ENCODE data around the gene ARNT2.
"Not testable (repeated sequence)": the region's sequence is repeated elsewhere in the genome, so short reads cannot be mapped to it uniquely, and the experiment has no call there.

The ARNT2 gene

DNA sequence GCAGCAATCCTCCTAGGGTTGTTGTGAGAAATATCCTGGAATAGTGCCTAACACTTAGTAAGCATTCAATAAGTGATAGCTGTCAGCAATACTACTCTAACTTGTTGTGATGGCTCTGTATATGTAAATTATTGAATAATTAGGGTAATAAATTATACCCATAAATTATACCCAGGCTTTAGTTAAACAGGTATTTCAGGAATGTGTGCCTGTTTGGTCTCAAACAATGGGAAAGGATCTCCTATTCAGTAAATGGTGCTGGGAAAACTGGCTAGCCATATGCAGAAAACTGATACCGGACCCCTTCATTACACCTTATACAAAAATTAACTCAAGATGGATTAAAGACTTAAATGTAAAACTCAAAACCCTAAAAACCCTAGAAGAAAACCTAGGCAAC lies 14.8 kb upstream of the ARNT2 start:
- no peak overlapping the region for H2BK15ac ChIP-seq (ENCODE audit: low read length)
- no peaks in the 10 kb centered on the region for H3K79me1 ChIP-seq (ENCODE audit: low read depth, low read length)
- no peak overlapping the region for H3K4ac ChIP-seq (ENCODE audit: low read length)
- no peaks in the 10 kb centered on the region for H3K9me3 ChIP-seq (replicated peaks in 1 of 2; ENCODE audit: control insufficient read depth in 2 of 2, insufficient read depth in 1 of 2, low read depth in 1 of 2, low read length in 2 of 2)
- H4K91ac ChIP-seq (ENCODE audit: low read depth, low read length, poor library complexity): no peak overlapping the region
- no peak overlapping the region for H3K4me3 ChIP-seq (ENCODE audit: low read length in 2 of 2)
- H3K4me1 ChIP-seq (ENCODE audit: control insufficient read depth in 2 of 2, insufficient read depth in 1 of 2, low read depth in 1 of 2, low read length in 2 of 2): peaks cover 9 to 13% of the 10 kb centered on the region in 2 donors
- no peak overlapping the region for H2AK5ac ChIP-seq (ENCODE audit: low read depth, low read length)
- no peak overlapping the region for H3K18ac ChIP-seq (ENCODE audit: low read length)
- no peak overlapping the region for H2BK120ac ChIP-seq (ENCODE audit: low read depth, low read length)
- H3K4me2 ChIP-seq (ENCODE audit: insufficient read depth, low read length, poor library complexity, severe bottlenecking): no peak overlapping the region
- H3K9ac ChIP-seq (ENCODE audit: low read depth, low read length, poor library complexity): no peak overlapping the region
- H2BK5ac ChIP-seq (ENCODE audit: low read length): no peak overlapping the region
- no peak overlapping the region for H3K27ac ChIP-seq (replicated peaks; ENCODE audit: low read length)
- no peaks in the 10 kb centered on the region for H3K36me3 ChIP-seq (replicated peaks in 1 of 2; ENCODE audit: control insufficient read depth in 2 of 2, insufficient read depth in 2 of 2, low read length in 2 of 2)
- no peak overlapping the region for H2BK12ac ChIP-seq (ENCODE audit: low read length)
- no peaks in the 10 kb centered on the region for H3K27me3 ChIP-seq (ENCODE audit: control insufficient read depth in 3 of 3, insufficient read depth in 3 of 3, low read depth in 1 of 3, low read length in 3 of 3)
- whole genome bisulfite sequencing, 2 donors (ENCODE audit: extremely low coverage in 2 of 2, insufficient read length in 2 of 2, insufficient replicate concordance in 1 of 2): no CpG with 5 or more reads among the region's 1 CpG
- no peak overlapping the region for H2AFZ ChIP-seq (ENCODE audit: low read length)
- H3K23ac ChIP-seq (ENCODE audit: low read depth, low read length, poor library complexity): no peak overlapping the region
- DNase-seq (ENCODE audit: low spot score): no peak
- H4K8ac ChIP-seq (ENCODE audit: low read depth, low read length): no peak overlapping the region
- H3K14ac ChIP-seq (ENCODE audit: low read length): no peak overlapping the region

DNA sequence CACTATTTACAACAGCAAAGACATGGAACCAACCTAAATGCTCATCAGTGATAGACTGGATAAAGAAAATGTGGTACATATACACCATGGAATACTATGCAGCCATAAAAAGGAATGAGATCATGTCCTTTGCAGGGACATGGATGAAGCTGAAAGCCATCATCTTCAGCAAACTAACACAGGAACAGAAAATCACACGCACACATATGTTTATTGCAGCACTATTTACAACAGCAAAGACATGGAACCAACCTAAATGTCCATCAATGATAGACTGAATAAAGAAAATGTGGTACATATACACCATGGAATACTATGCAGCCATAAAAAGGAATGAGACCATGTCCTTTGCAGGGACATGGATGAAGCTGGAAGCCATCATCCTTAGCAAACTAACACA lies 13.2 kb upstream of the ARNT2 start:
- H3K18ac ChIP-seq (ENCODE audit: low read length); DNase-seq (ENCODE audit: low spot score); H2AFZ ChIP-seq (ENCODE audit: low read length); H3K79me1 ChIP-seq (ENCODE audit: low read depth, low read length); H2BK12ac ChIP-seq (ENCODE audit: low read length); H3K27ac ChIP-seq (replicated peaks; ENCODE audit: low read length); H3K4ac ChIP-seq (ENCODE audit: low read length); H3K4me3 ChIP-seq (ENCODE audit: low read length in 2 of 2); H3K14ac ChIP-seq (ENCODE audit: low read length); H4K8ac ChIP-seq (ENCODE audit: low read depth, low read length); H3K4me2 ChIP-seq (ENCODE audit: insufficient read depth, low read length, poor library complexity, severe bottlenecking); H2BK15ac ChIP-seq (ENCODE audit: low read length); H3K27me3 ChIP-seq (ENCODE audit: control insufficient read depth in 3 of 3, insufficient read depth in 3 of 3, low read depth in 1 of 3, low read length in 3 of 3); H3K36me3 ChIP-seq (replicated peaks in 1 of 2; ENCODE audit: control insufficient read depth in 2 of 2, insufficient read depth in 2 of 2, low read length in 2 of 2); H3K23ac ChIP-seq (ENCODE audit: low read depth, low read length, poor library complexity); H3K9me3 ChIP-seq (replicated peaks in 1 of 2; ENCODE audit: control insufficient read depth in 2 of 2, insufficient read depth in 1 of 2, low read depth in 1 of 2, low read length in 2 of 2); H2BK5ac ChIP-seq (ENCODE audit: low read length); H3K9ac ChIP-seq (ENCODE audit: low read depth, low read length, poor library complexity); H2AK5ac ChIP-seq (ENCODE audit: low read depth, low read length); H4K91ac ChIP-seq (ENCODE audit: low read depth, low read length, poor library complexity); H2BK120ac ChIP-seq (ENCODE audit: low read depth, low read length): not testable (repeated sequence)
- peaks cover 9 to 12% of the 10 kb centered on the region in 2 donors for H3K4me1 ChIP-seq (ENCODE audit: control insufficient read depth in 2 of 2, insufficient read depth in 1 of 2, low read depth in 1 of 2, low read length in 2 of 2)
- WGBS, 2 donors (ENCODE audit: extremely low coverage in 2 of 2, insufficient read length in 2 of 2, insufficient replicate concordance in 1 of 2): no CpG with 5 or more reads among the region's 1 CpG

DNA sequence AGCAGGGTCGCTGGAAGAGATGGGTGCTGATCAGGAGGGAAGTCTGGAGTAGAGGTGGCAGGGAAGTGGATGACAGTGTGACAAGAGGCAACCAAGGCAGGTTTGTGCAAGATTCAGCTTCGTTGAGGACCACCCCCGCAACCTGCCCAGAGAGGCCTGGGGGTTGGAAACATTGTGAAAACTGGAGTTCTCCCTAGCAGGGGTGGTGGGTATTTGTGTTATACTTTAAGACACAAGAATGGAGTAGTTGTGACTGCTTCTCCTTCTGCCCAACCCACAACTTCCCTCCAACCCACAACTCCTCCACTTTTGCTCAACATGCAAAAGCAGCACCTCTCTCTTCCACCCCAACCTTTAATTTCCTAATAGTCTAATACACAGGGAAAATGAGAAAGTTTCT lies 8.6 kb upstream of the ARNT2 start:
- Histone ChIP-seq H3K4ac (ENCODE audit: low read length) (no peak overlapping the region), H4K8ac (ENCODE audit: low read depth, low read length) (no peak overlapping the region), H3K27ac (replicated peaks; ENCODE audit: low read length) (no peak overlapping the region), H3K4me3 (ENCODE audit: low read length in 2 of 2) (no peak overlapping the region), H3K9me3 (replicated peaks in 1 of 2; ENCODE audit: control insufficient read depth in 2 of 2, insufficient read depth in 1 of 2, low read depth in 1 of 2, low read length in 2 of 2) (no peaks in the 10 kb centered on the region), H2BK5ac (ENCODE audit: low read length) (no peak overlapping the region), H3K18ac (ENCODE audit: low read length) (no peak overlapping the region), H3K14ac (ENCODE audit: low read length) (no peak overlapping the region), H2AK5ac (ENCODE audit: low read depth, low read length) (no peak overlapping the region), H3K79me1 (ENCODE audit: low read depth, low read length) (no peaks in the 10 kb centered on the region), H2BK120ac (ENCODE audit: low read depth, low read length) (no peak overlapping the region), H2BK12ac (ENCODE audit: low read length) (no peak overlapping the region), H4K91ac (ENCODE audit: low read depth, low read length, poor library complexity) (no peak overlapping the region), H3K9ac (ENCODE audit: low read depth, low read length, poor library complexity) (no peak overlapping the region), H3K27me3 (ENCODE audit: control insufficient read depth in 3 of 3, insufficient read depth in 3 of 3, low read depth in 1 of 3, low read length in 3 of 3) (no peaks in the 10 kb centered on the region), H3K4me2 (ENCODE audit: insufficient read depth, low read length, poor library complexity, severe bottlenecking) (no peak overlapping the region), H2BK15ac (ENCODE audit: low read length) (no peak overlapping the region), H2AFZ (ENCODE audit: low read length) (no peak overlapping the region), H3K23ac (ENCODE audit: low read depth, low read length, poor library complexity) (no peak overlapping the region), H3K36me3 (replicated peaks in 1 of 2; ENCODE audit: control insufficient read depth in 2 of 2, insufficient read depth in 2 of 2, low read length in 2 of 2) (peaks cover 0 to 5% of the 10 kb centered on the region in 2 donors), H3K4me1 (ENCODE audit: control insufficient read depth in 2 of 2, insufficient read depth in 1 of 2, low read depth in 1 of 2, low read length in 2 of 2) (no peaks in the 10 kb centered on the region)
- WGBS, 2 donors (ENCODE audit: extremely low coverage in 2 of 2, insufficient read length in 2 of 2, insufficient replicate concordance in 1 of 2): no CpG with 5 or more reads among the region's 3 CpGs
- DNase-seq (ENCODE audit: low spot score): no peak

DNA sequence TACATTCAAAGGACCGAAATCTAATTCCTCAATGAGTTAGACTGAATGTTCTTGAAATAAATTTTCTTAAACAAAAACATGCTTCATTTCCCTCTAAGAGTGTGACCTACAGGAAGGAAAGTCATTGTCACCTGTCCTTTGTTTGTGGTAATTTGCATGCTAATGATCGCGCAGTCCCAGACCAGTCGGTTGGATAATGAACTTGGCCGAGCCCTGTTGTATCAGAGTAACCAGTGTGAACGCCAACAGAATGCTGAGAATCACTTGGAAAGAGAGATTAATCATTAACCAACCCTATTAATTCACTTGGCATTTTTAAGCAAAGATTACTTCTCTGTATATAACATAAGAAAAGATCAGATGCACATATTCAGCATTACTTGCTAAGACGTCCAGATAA lies 8.1 kb upstream of the ARNT2 start:
- no peaks in the 10 kb centered on the region for H3K4me1 ChIP-seq (ENCODE audit: control insufficient read depth in 2 of 2, insufficient read depth in 1 of 2, low read depth in 1 of 2, low read length in 2 of 2)
- no peaks in the 10 kb centered on the region for H3K79me1 ChIP-seq (ENCODE audit: low read depth, low read length)
- no peak overlapping the region for H3K4me2 ChIP-seq (ENCODE audit: insufficient read depth, low read length, poor library complexity, severe bottlenecking)
- DNase-seq (ENCODE audit: low spot score): no peak
- no peak overlapping the region for H2AK5ac ChIP-seq (ENCODE audit: low read depth, low read length)
- H2BK15ac ChIP-seq (ENCODE audit: low read length): no peak overlapping the region
- no peaks in the 10 kb centered on the region for H3K9me3 ChIP-seq (replicated peaks in 1 of 2; ENCODE audit: control insufficient read depth in 2 of 2, insufficient read depth in 1 of 2, low read depth in 1 of 2, low read length in 2 of 2)
- no peak overlapping the region for H2BK5ac ChIP-seq (ENCODE audit: low read length)
- no peak overlapping the region for H3K9ac ChIP-seq (ENCODE audit: low read depth, low read length, poor library complexity)
- H2BK120ac ChIP-seq (ENCODE audit: low read depth, low read length): no peak overlapping the region
- no peaks in the 10 kb centered on the region for H3K27me3 ChIP-seq (ENCODE audit: control insufficient read depth in 3 of 3, insufficient read depth in 3 of 3, low read depth in 1 of 3, low read length in 3 of 3)
- no peak overlapping the region for H2AFZ ChIP-seq (ENCODE audit: low read length)
- no peak overlapping the region for H3K23ac ChIP-seq (ENCODE audit: low read depth, low read length, poor library complexity)
- no peak overlapping the region for H3K14ac ChIP-seq (ENCODE audit: low read length)
- WGBS, 2 donors (ENCODE audit: extremely low coverage in 2 of 2, insufficient read length in 2 of 2, insufficient replicate concordance in 1 of 2): no CpG with 5 or more reads among the region's 7 CpGs
- peaks cover 0 to 5% of the 10 kb centered on the region in 2 donors for H3K36me3 ChIP-seq (replicated peaks in 1 of 2; ENCODE audit: control insufficient read depth in 2 of 2, insufficient read depth in 2 of 2, low read length in 2 of 2)
- H4K8ac ChIP-seq (ENCODE audit: low read depth, low read length): no peak overlapping the region
- H3K27ac ChIP-seq (replicated peaks; ENCODE audit: low read length): no peak overlapping the region
- H3K4ac ChIP-seq (ENCODE audit: low read length): no peak overlapping the region
- no peak overlapping the region for H3K18ac ChIP-seq (ENCODE audit: low read length)
- H3K4me3 ChIP-seq (ENCODE audit: low read length in 2 of 2): no peak overlapping the region
- H4K91ac ChIP-seq (ENCODE audit: low read depth, low read length, poor library complexity): no peak overlapping the region
- H2BK12ac ChIP-seq (ENCODE audit: low read length): no peak overlapping the region

Data from neuronal stem cell (in vitro differentiated cells).